Sigmoid colon (tissue), 7 donors: ENCODE measurements around the gene HS3ST3B1. TPM values are rescaled to one million over a fixed set of nuclear protein-coding genes. Genes with fewer than 3 reads are reported as not detected.

Experiments used
- DNase-seq: peaks from one replicate; pipeline ENCODE4 v3.0.0-alpha.2; 2019
- H3K27ac ChIP-seq, 4 donors: fragments of 200-600 bp; sonication (generic); one replicate each; pipeline ENCODE4 v1.5.1; 2016 to 2019; ENCODE audit warnings: mild to moderate bottlenecking in 1 of 4
- H3K27me3 ChIP-seq, 3 donors: fragments of 200-600 bp; sonication (generic); one replicate each; pipeline ENCODE4 v1.5.1; 2019; ENCODE audit warnings: mild to moderate bottlenecking in 1 of 3
- H3K36me3 ChIP-seq, 4 donors: fragments of 200-600 bp; sonication (generic); one replicate each; pipeline ENCODE4 v1.5.1; 2016 to 2019
- H3K4me1 ChIP-seq, 4 donors: fragments of 200-600 bp; sonication (generic); one replicate each; pipeline ENCODE4 v1.5.1; 2017 to 2019
- H3K4me3 ChIP-seq, 4 donors: fragments of 200-600 bp; sonication (generic); one replicate each; pipeline ENCODE4 v1.5.1; 2017 to 2019; ENCODE audit warnings: mild to moderate bottlenecking in 2 of 4, moderate library complexity in 1 of 4
- H3K9me3 ChIP-seq, 4 donors: fragments of 200-600 bp in 3 of 4; sonication (generic) in 3 of 4; one replicate each; pipeline versions ENCODE4 v1.5.1 to v1.6.1; 2013 to 2019
- CTCF ChIP-seq, 4 experiments: fragments of 450-650 bp in 3 of 4; fragments of 200-600 bp in 1 of 4; IDR thresholded peaks; one replicate each; pipeline ENCODE4 v1.5.1; 2016 to 2019; ENCODE audit warnings: antibody characterized with exemption in 4 of 4, mild to moderate bottlenecking in 3 of 4, moderate library complexity in 2 of 4
- EP300 ChIP-seq, 4 donors: sonication (generic); formaldehyde crosslinking; IDR thresholded peaks; one replicate each; pipeline ENCODE4 v1.6.1; 2017; ENCODE audit warnings: antibody characterized with exemption in 4 of 4
- POLR2A ChIP-seq, 2 donors: fragments of 450-650 bp; IDR thresholded peaks; one replicate each; pipeline ENCODE4 v1.6.1; 2016; ENCODE audit warnings: antibody characterized with exemption in 2 of 2, mild to moderate bottlenecking in 2 of 2, moderate library complexity in 2 of 2
- POLR2AphosphoS5 ChIP-seq, 4 donors: sonication (generic); formaldehyde crosslinking; IDR thresholded peaks; one replicate each; pipeline ENCODE4 v1.6.1; 2017; ENCODE audit warnings: antibody characterized with exemption in 4 of 4
- WGBS, 2 donors: extraction: QIAGEN DNeasy Blood & Tissue Kit; methylation state at CpG; one replicate each; pipeline ENCODE4 v1.1.7; 2013; 5-methylcytosine and 5-hydroxymethylcytosine counted together
- intact Hi-C: fragments of 100-400 bp; cut with DNase I; formaldehyde crosslinking; loops from one replicate; pipeline ENCODE4 v1.15.1; 2023
- polyA plus RNA-seq, 3 donors: library from polyadenylated mRNA; stranded (reverse); fragments of 200-250 nt; gene quantifications; one replicate each; pipeline ENCODE4 v1.2.3, GENCODE V29; 2013
- total RNA-seq, 4 donors: library from RNA; depleted of rRNA; stranded (reverse); fragments of >200 nt; gene quantifications; one replicate each; pipeline ENCODE4 v1.1.0, GENCODE V29; 2016
- donor health status: healthy with polysubstance abuse.
- donor health status: Bipolar disorder and iron deficiency.
- donor health status: healthy.

The HS3ST3B1 gene
- total and polyA plus RNA-seq, 7 donors, result 0.46 to 3.0 (median 1.1) TPM

- Histone ChIP-seq H3K4me3 (no peak overlapping the region), H3K36me3 (no peaks in the 10 kb centered on the region), H3K9me3 (no peaks in the 10 kb centered on the region), H3K27ac (no peak overlapping the region), H3K4me1 (no peaks in the 10 kb centered on the region), H3K27me3 (no peaks in the 10 kb centered on the region)
- TF ChIP-seq EP300 (IDR thresholded peaks at IDR 0.05), result no peak
- no peak for TF ChIP-seq POLR2AphosphoS5 (IDR thresholded peaks at IDR 0.05)
- no peak for TF ChIP-seq POLR2A (IDR thresholded peaks at IDR 0.05)
- TF ChIP-seq CTCF (IDR thresholded peaks at IDR 0.05), result no peak
- DNase-seq, result no peak
- 54 to 75% methylated on average over 1 of the region's 1 CpG for whole genome bisulfite sequencing, 2 donors
- intact Hi-C loops, result no loop called here
These were observed 97.9 kb downstream of the HS3ST3B1 start for GRCh38 chr17:14398766-14399165.

Other genes with a start within 250 kb of the HS3ST3B1 start
- gene COX10, start 231.6 kb upstream of the HS3ST3B1 start, total RNA-seq, result 10 to 100 TPM; 14.4 to 23.9 (median 18.2) TPM
- gene COX10, start 231.6 kb upstream of the HS3ST3B1 start, polyA plus RNA-seq, result 10 to 100 TPM; 14.4 to 21.5 (median 17.3) TPM
- gene CDRT15, start 64.2 kb upstream of the HS3ST3B1 start, total RNA-seq, result not detected
- gene CDRT15, start 64.2 kb upstream of the HS3ST3B1 start, polyA plus RNA-seq, result not detected